ENCODE data around the gene ADCY1. TPM values are rescaled to one million over a fixed set of nuclear protein-coding genes. Genes with fewer than 3 reads are reported as not detected.

ADCY1 gene
- total RNA-seq, 1 experiment from 2014 or later = 0.08 TPM

- DNase-seq (ENCODE audit: low read depth) = no peak
Observed at GRCh38 chr7:45650404-45651394, 76.5 kb downstream of the ADCY1 start.

GRCh38 chr7:45651540-45651939, 77.4 kb downstream of the ADCY1 start:
- no peak for DNase-seq (ENCODE audit: low read depth)

- DNase-seq (ENCODE audit: low read depth) = no peak
Observed at GRCh38 chr7:45652630-45653029, 78.5 kb downstream of the ADCY1 start.

- DNase-seq (ENCODE audit: low read depth) = no peak
Observed at GRCh38 chr7:45653209-45653907, 79.2 kb downstream of the ADCY1 start.

GRCh38 chr7:45654341-45654740, 80.2 kb downstream of the ADCY1 start:
- DNase-seq (ENCODE audit: low read depth) = no peak

- DNase-seq (ENCODE audit: low read depth) = no peak
Observed at GRCh38 chr7:45655539-45655938, 81.4 kb downstream of the ADCY1 start.

GRCh38 chr7:45656431-45656830, 82.3 kb downstream of the ADCY1 start:
- no peak for DNase-seq (ENCODE audit: low read depth)

- DNase-seq (ENCODE audit: low read depth) = no peak
Observed at GRCh38 chr7:45657136-45657889, 83.1 kb downstream of the ADCY1 start.

- DNase-seq (ENCODE audit: low read depth) = no peak
Observed at GRCh38 chr7:45657890-45658715, 83.9 kb downstream of the ADCY1 start.

- no peak for DNase-seq (ENCODE audit: low read depth)
Observed at GRCh38 chr7:45658716-45659495, 84.7 kb downstream of the ADCY1 start.

- no peak for DNase-seq (ENCODE audit: low read depth)
Observed at GRCh38 chr7:45659496-45660139, 85.5 kb downstream of the ADCY1 start.

- no peak for DNase-seq (ENCODE audit: low read depth)
Observed at GRCh38 chr7:45660201-45660900, 86.2 kb downstream of the ADCY1 start.

- no peak for DNase-seq (ENCODE audit: low read depth)
Observed at GRCh38 chr7:45660901-45661211, 86.7 kb downstream of the ADCY1 start.

- DNase-seq (ENCODE audit: low read depth) = no peak
Observed at GRCh38 chr7:45661302-45661995, 87.3 kb downstream of the ADCY1 start.

GRCh38 chr7:45662018-45662417, 87.8 kb downstream of the ADCY1 start:
- no peak for DNase-seq (ENCODE audit: low read depth)

- no peak for DNase-seq (ENCODE audit: low read depth)
Observed at GRCh38 chr7:45662540-45663166, 88.5 kb downstream of the ADCY1 start.

GRCh38 chr7:45663167-45663921, 89.2 kb downstream of the ADCY1 start:
- DNase-seq (ENCODE audit: low read depth) = peak; percentile 28

Measured in HT1080 (cell line).